NT2/D1 (cell line): ENCODE results near the gene ZNF133.

Experiments
- YY1 ChIP-seq: IDR thresholded peaks from 2 replicates; pipeline ENCODE4 v1.6.1; 2011; ENCODE audit not compliant: insufficient read length, insufficient read depth
- ZNF274 ChIP-seq: IDR thresholded peaks from 2 replicates; pipeline ENCODE4 v1.6.1; 2011; ENCODE audit warnings: mild to moderate bottlenecking, low read depth, low read length

DNA sequence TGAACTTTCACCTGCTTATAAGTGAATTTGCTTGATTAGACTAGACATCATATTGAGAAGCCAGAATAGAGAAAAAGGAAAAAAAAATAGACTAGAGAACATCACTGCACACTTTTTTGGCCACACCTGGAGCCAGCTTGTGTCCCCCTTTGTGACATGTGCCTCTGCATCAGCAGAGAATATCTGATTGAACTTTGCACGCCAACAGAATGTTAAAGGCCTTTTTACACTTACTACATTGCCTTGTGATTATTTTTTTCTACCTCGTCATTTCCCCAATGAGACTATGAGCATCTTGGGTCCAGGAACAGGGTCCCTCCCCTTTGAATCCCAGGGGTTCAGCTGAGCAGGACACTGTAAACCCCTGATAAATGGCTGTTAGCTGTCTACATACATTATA lies 17.2 kb upstream of the ZNF133 start:
- TF ChIP-seq ZNF274, result no peak
- no peak for TF ChIP-seq YY1
